Measurements from ENCODE around the gene LRRC4C.

Gene LRRC4C

GRCh38 chr11:40387240-40387980 is 1072.0 kb downstream of the LRRC4C start:
- Histone ChIP-seq H2AFZ (ENCODE audit: low read depth, low read length) (no peak overlapping the region), H3K27ac (ENCODE audit: low read length, poor library complexity, severe bottlenecking) (no peak overlapping the region), H3K23ac (ENCODE audit: low read length in 2 of 2) (no peak overlapping the region), H2BK12ac (ENCODE audit: low read length in 2 of 2) (no peak overlapping the region), H3K79me1 (replicated peaks; ENCODE audit: low read length, poor library complexity, severe bottlenecking) (no peaks in the 10 kb centered on the region), H4K8ac (ENCODE audit: low read length) (no peak overlapping the region), H3K27me3 (ENCODE audit: control insufficient read depth in 1 of 2, insufficient read depth in 1 of 2, low read length in 2 of 2) (no peaks in the 10 kb centered on the region), H3K9me3 (ENCODE audit: control insufficient read depth, low read length) (no peaks in the 10 kb centered on the region), H2AK5ac (ENCODE audit: low read length, severe bottlenecking) (no peak overlapping the region), H4K91ac (ENCODE audit: low read length) (no peak overlapping the region), H3K14ac (ENCODE audit: low read length in 2 of 2) (no peak overlapping the region), H3K4me3 (ENCODE audit: insufficient read depth in 1 of 2, low read depth in 1 of 2, low read length in 2 of 2) (no peak overlapping the region), H3K36me3 (ENCODE audit: control insufficient read depth in 1 of 2, insufficient read depth in 2 of 2, low read depth in 1 of 2, low read length in 2 of 2) (no peaks in the 10 kb centered on the region), H2BK120ac (ENCODE audit: low read depth, low read length) (no peak overlapping the region), H3K4me2 (ENCODE audit: low read length, poor library complexity, severe bottlenecking) (no peak overlapping the region), H2BK15ac (ENCODE audit: low read depth, poor library complexity, severe bottlenecking) (no peak overlapping the region), H3K4me1 (ENCODE audit: control insufficient read depth, insufficient read depth, low read depth, low read length) (no peaks in the 10 kb centered on the region), H3K4ac (ENCODE audit: low read depth in 1 of 2, low read length in 2 of 2) (no peak overlapping the region), H3K9ac (ENCODE audit: low read length) (no peak overlapping the region), H3K18ac (ENCODE audit: low read depth in 1 of 2, low read length in 2 of 2) (no peak overlapping the region), H2BK5ac (ENCODE audit: low read depth, low read length, poor library complexity, severe bottlenecking) (no peak overlapping the region)
- DNase-seq = no peak
- 86% methylated on average over 1 of the region's 2 CpGs for WGBS

- H3K9ac ChIP-seq (ENCODE audit: low read length) = peak overlapping the region; percentile 15
- no peak overlapping the region for H2AK5ac ChIP-seq (ENCODE audit: low read length, severe bottlenecking)
- no peak overlapping the region for H2BK12ac ChIP-seq (ENCODE audit: low read length in 2 of 2)
- H3K23ac ChIP-seq (ENCODE audit: low read length in 2 of 2) = no peak overlapping the region
- H3K9me3 ChIP-seq (ENCODE audit: control insufficient read depth, low read length) = no peaks in the 10 kb centered on the region
- H3K4me2 ChIP-seq (ENCODE audit: low read length, poor library complexity, severe bottlenecking) = no peak overlapping the region
- H4K91ac ChIP-seq (ENCODE audit: low read length) = no peak overlapping the region
- no peak overlapping the region for H3K14ac ChIP-seq (ENCODE audit: low read length in 2 of 2)
- H3K4me1 ChIP-seq (ENCODE audit: control insufficient read depth, insufficient read depth, low read depth, low read length) = no peaks in the 10 kb centered on the region
- no peak overlapping the region for H2BK120ac ChIP-seq (ENCODE audit: low read depth, low read length)
- no peak overlapping the region for H3K18ac ChIP-seq (ENCODE audit: low read depth in 1 of 2, low read length in 2 of 2)
- H3K79me1 ChIP-seq (replicated peaks; ENCODE audit: low read length, poor library complexity, severe bottlenecking) = no peaks in the 10 kb centered on the region
- no peak overlapping the region for H2BK15ac ChIP-seq (ENCODE audit: low read depth, poor library complexity, severe bottlenecking)
- H3K4me3 ChIP-seq (ENCODE audit: insufficient read depth in 1 of 2, low read depth in 1 of 2, low read length in 2 of 2) = no peak overlapping the region
- H4K8ac ChIP-seq (ENCODE audit: low read length) = no peak overlapping the region
- WGBS = no CpG with 5 or more reads among the region's 1 CpG
- no peaks in the 10 kb centered on the region for H3K27me3 ChIP-seq (ENCODE audit: control insufficient read depth in 1 of 2, insufficient read depth in 1 of 2, low read length in 2 of 2)
- H2AFZ ChIP-seq (ENCODE audit: low read depth, low read length) = no peak overlapping the region
- H3K36me3 ChIP-seq (ENCODE audit: control insufficient read depth in 1 of 2, insufficient read depth in 2 of 2, low read depth in 1 of 2, low read length in 2 of 2) = no peaks in the 10 kb centered on the region
- DNase-seq = peak; percentile 50
- no peak overlapping the region for H2BK5ac ChIP-seq (ENCODE audit: low read depth, low read length, poor library complexity, severe bottlenecking)
- no peak overlapping the region for H3K27ac ChIP-seq (ENCODE audit: low read length, poor library complexity, severe bottlenecking)
- no peak overlapping the region for H3K4ac ChIP-seq (ENCODE audit: low read depth in 1 of 2, low read length in 2 of 2)
Observed at GRCh38 chr11:40384991-40385390, 1074.5 kb downstream of the LRRC4C start.

- Histone ChIP-seq H3K9ac (ENCODE audit: low read length) (no peak overlapping the region), H2AK5ac (ENCODE audit: low read length, severe bottlenecking) (no peak overlapping the region), H3K27me3 (ENCODE audit: control insufficient read depth in 1 of 2, insufficient read depth in 1 of 2, low read length in 2 of 2) (no peaks in the 10 kb centered on the region), H4K8ac (ENCODE audit: low read length) (no peak overlapping the region), H3K4me3 (ENCODE audit: insufficient read depth in 1 of 2, low read depth in 1 of 2, low read length in 2 of 2) (no peak overlapping the region), H3K4me2 (ENCODE audit: low read length, poor library complexity, severe bottlenecking) (no peak overlapping the region), H3K18ac (ENCODE audit: low read depth in 1 of 2, low read length in 2 of 2) (no peak overlapping the region), H3K23ac (ENCODE audit: low read length in 2 of 2) (no peak overlapping the region), H3K27ac (ENCODE audit: low read length, poor library complexity, severe bottlenecking) (no peak overlapping the region), H3K9me3 (ENCODE audit: control insufficient read depth, low read length) (no peaks in the 10 kb centered on the region), H3K4me1 (ENCODE audit: control insufficient read depth, insufficient read depth, low read depth, low read length) (no peaks in the 10 kb centered on the region), H2BK5ac (ENCODE audit: low read depth, low read length, poor library complexity, severe bottlenecking) (no peak overlapping the region), H3K79me1 (replicated peaks; ENCODE audit: low read length, poor library complexity, severe bottlenecking) (no peaks in the 10 kb centered on the region), H2BK120ac (ENCODE audit: low read depth, low read length) (no peak overlapping the region), H2BK12ac (ENCODE audit: low read length in 2 of 2) (no peak overlapping the region), H2BK15ac (ENCODE audit: low read depth, poor library complexity, severe bottlenecking) (no peak overlapping the region), H4K91ac (ENCODE audit: low read length) (no peak overlapping the region), H3K4ac (ENCODE audit: low read depth in 1 of 2, low read length in 2 of 2) (no peak overlapping the region), H3K14ac (ENCODE audit: low read length in 2 of 2) (no peak overlapping the region), H2AFZ (ENCODE audit: low read depth, low read length) (no peak overlapping the region), H3K36me3 (ENCODE audit: control insufficient read depth in 1 of 2, insufficient read depth in 2 of 2, low read depth in 1 of 2, low read length in 2 of 2) (no peaks in the 10 kb centered on the region)
- WGBS = 100% methylated on average over 2 of the region's 3 CpGs
- DNase-seq = no peak
Observed at GRCh38 chr11:40381481-40381880, 1078.0 kb downstream of the LRRC4C start.

GRCh38 chr11:40380835-40381234 is 1078.6 kb downstream of the LRRC4C start:
- Histone ChIP-seq H3K4me1 (ENCODE audit: control insufficient read depth, insufficient read depth, low read depth, low read length) (no peaks in the 10 kb centered on the region), H3K4me2 (ENCODE audit: low read length, poor library complexity, severe bottlenecking) (no peak overlapping the region), H3K23ac (ENCODE audit: low read length in 2 of 2) (no peak overlapping the region), H3K79me1 (replicated peaks; ENCODE audit: low read length, poor library complexity, severe bottlenecking) (no peaks in the 10 kb centered on the region), H2BK120ac (ENCODE audit: low read depth, low read length) (no peak overlapping the region), H4K91ac (ENCODE audit: low read length) (no peak overlapping the region), H2BK12ac (ENCODE audit: low read length in 2 of 2) (no peak overlapping the region), H3K9me3 (ENCODE audit: control insufficient read depth, low read length) (no peaks in the 10 kb centered on the region), H4K8ac (ENCODE audit: low read length) (no peak overlapping the region), H3K14ac (ENCODE audit: low read length in 2 of 2) (no peak overlapping the region), H3K27ac (ENCODE audit: low read length, poor library complexity, severe bottlenecking) (no peak overlapping the region), H3K36me3 (ENCODE audit: control insufficient read depth in 1 of 2, insufficient read depth in 2 of 2, low read depth in 1 of 2, low read length in 2 of 2) (no peaks in the 10 kb centered on the region), H3K18ac (ENCODE audit: low read depth in 1 of 2, low read length in 2 of 2) (no peak overlapping the region), H2AK5ac (ENCODE audit: low read length, severe bottlenecking) (no peak overlapping the region), H3K27me3 (ENCODE audit: control insufficient read depth in 1 of 2, insufficient read depth in 1 of 2, low read length in 2 of 2) (no peaks in the 10 kb centered on the region), H3K4ac (ENCODE audit: low read depth in 1 of 2, low read length in 2 of 2) (no peak overlapping the region), H2BK15ac (ENCODE audit: low read depth, poor library complexity, severe bottlenecking) (no peak overlapping the region), H3K9ac (ENCODE audit: low read length) (no peak overlapping the region), H2BK5ac (ENCODE audit: low read depth, low read length, poor library complexity, severe bottlenecking) (no peak overlapping the region), H2AFZ (ENCODE audit: low read depth, low read length) (no peak overlapping the region), H3K4me3 (ENCODE audit: insufficient read depth in 1 of 2, low read depth in 1 of 2, low read length in 2 of 2) (no peak overlapping the region)
- WGBS = 83% methylated on average over 3 of the region's 5 CpGs
- no peak for DNase-seq

All from mesenchymal stem cell (in vitro differentiated cells and primary cell).